HL-60/S4 treated with retinoic acid at 250 ng/mL for 4 days and 3 days (cell line): Measurements from ENCODE around the gene CAPN2.
"Not testable (repeated sequence)": the region's sequence is repeated elsewhere in the genome, so short reads cannot be mapped to it uniquely, and the experiment has no call there.

Experiments
- in situ Hi-C: fragments of 300-500 bp; cut with MboI; formaldehyde crosslinking; loops from 2 replicates; pipeline ENCODE4 v1.7.0; 2022; ENCODE audit warnings: low sequenced_read_pairs

Gene CAPN2

GRCh38 chr1:223783676-223784075, 71.3 kb downstream of the CAPN2 start:
- in situ Hi-C loops, result no loop called here

GRCh38 chr1:223784541-223784940, 72.2 kb downstream of the CAPN2 start:
- in situ Hi-C loops, result no loop called here

GRCh38 chr1:223785808-223786207, 73.5 kb downstream of the CAPN2 start:
- in situ Hi-C loops, result no loop called here

- in situ Hi-C loops, result no loop called here
These were observed 76.5 kb downstream of the CAPN2 start for GRCh38 chr1:223788746-223789415.

GRCh38 chr1:223792046-223792445, 79.7 kb downstream of the CAPN2 start:
- in situ Hi-C loops, result no loop called here

GRCh38 chr1:223793716-223794115, 81.4 kb downstream of the CAPN2 start:
- in situ Hi-C loops, result no loop called here

- in situ Hi-C loops, result no loop called here
These were observed 82.0 kb downstream of the CAPN2 start for GRCh38 chr1:223794136-223794880.

GRCh38 chr1:223796210-223796609, 83.9 kb downstream of the CAPN2 start:
- in situ Hi-C loops, result no loop called here

GRCh38 chr1:223802032-223802431, 89.7 kb downstream of the CAPN2 start:
- in situ Hi-C loops, result no loop called here

- in situ Hi-C loops, result no loop called here
These were observed 90.3 kb downstream of the CAPN2 start for GRCh38 chr1:223802602-223803001.

GRCh38 chr1:223803211-223803610, 90.9 kb downstream of the CAPN2 start:
- in situ Hi-C loops, result no loop called here

- in situ Hi-C loops, result not testable (repeated sequence)
These were observed 97.6 kb downstream of the CAPN2 start for GRCh38 chr1:223809905-223810304.

GRCh38 chr1:223810586-223810985, 98.2 kb downstream of the CAPN2 start:
- in situ Hi-C loops, result no loop called here

- in situ Hi-C loops, result no loop called here
These were observed 99.3 kb downstream of the CAPN2 start for GRCh38 chr1:223811634-223812101.

GRCh38 chr1:223813645-223814044, 101.3 kb downstream of the CAPN2 start:
- in situ Hi-C loops, result no loop called here

- in situ Hi-C loops, result no loop called here
These were observed 102.9 kb downstream of the CAPN2 start for GRCh38 chr1:223815020-223815853.

GRCh38 chr1:223815865-223816264, 103.5 kb downstream of the CAPN2 start:
- in situ Hi-C loops, result no loop called here

GRCh38 chr1:223817265-223817664, 104.9 kb downstream of the CAPN2 start:
- in situ Hi-C loops, result not testable (repeated sequence)

- in situ Hi-C loops, result no loop called here
These were observed 107.6 kb downstream of the CAPN2 start for GRCh38 chr1:223819730-223820514.

- in situ Hi-C loops, result no loop called here
These were observed 108.1 kb downstream of the CAPN2 start for GRCh38 chr1:223820515-223820858.

GRCh38 chr1:223820971-223821370, 108.6 kb downstream of the CAPN2 start:
- in situ Hi-C loops, result no loop called here
